Gastroesophageal sphincter (tissue), 3 donors: ENCODE data around the gene CDH13.

Source experiments
- CTCF ChIP-seq, 4 experiments: fragments of 200-600 bp in 2 of 4; fragments of 450-650 bp in 2 of 4; sonication (generic) in 1 of 4; IDR thresholded peaks; one replicate each; pipeline ENCODE4 v1.5.1; 2017 to 2019; ENCODE audit warnings: antibody characterized with exemption in 4 of 4, mild to moderate bottlenecking in 2 of 4, moderate library complexity in 2 of 4
- EP300 ChIP-seq: sonication (generic); formaldehyde crosslinking; IDR thresholded peaks from one replicate; pipeline ENCODE4 v1.6.1; 2017; ENCODE audit warnings: antibody characterized with exemption, mild to moderate bottlenecking
- POLR2A ChIP-seq, 2 donors: fragments of 450-650 bp; IDR thresholded peaks; one replicate each; pipeline ENCODE4 v1.6.1; 2017; ENCODE audit warnings: antibody characterized with exemption in 2 of 2, mild to moderate bottlenecking in 2 of 2, moderate library complexity in 1 of 2
- POLR2AphosphoS5 ChIP-seq: sonication (generic); formaldehyde crosslinking; IDR thresholded peaks from one replicate; pipeline ENCODE4 v1.6.1; 2017; ENCODE audit warnings: antibody characterized with exemption

DNA sequence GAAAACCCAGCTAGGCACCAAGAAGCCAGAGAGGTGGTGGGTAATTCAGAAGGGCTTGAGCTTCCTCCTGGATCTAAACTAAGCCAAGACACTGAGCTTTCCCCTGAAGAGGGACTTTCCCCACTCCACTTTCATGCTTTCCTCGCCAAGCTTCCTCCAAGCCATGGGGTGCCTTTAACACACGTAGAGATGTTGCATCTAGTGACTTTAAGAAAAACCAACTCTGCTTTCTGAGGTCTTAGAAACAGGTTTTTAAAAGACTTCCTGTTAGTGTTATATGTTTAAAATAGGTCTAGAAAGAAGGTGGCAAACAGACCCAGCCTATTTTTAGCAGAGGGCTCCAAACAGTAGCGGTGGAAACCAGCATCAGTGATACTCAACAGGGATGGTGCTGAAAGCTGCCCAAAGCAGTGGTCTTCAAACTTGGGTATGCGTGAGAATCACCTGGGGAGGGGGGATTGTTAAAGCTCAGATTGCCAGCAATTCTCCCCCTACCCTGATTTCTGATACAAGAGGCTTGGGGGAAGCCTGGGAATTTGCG, 585.6 kb downstream of the CDH13 start:
- TF ChIP-seq CTCF (IDR thresholded peaks at IDR 0.05) (no peak), POLR2A (IDR thresholded peaks at IDR 0.05) (no peak), POLR2AphosphoS5 (no peak), EP300 (no peak)
